Measurements from ENCODE around the gene ZNF697.

The ZNF697 gene

GRCh38 chr1:119662034-119662437, 14.0 kb upstream of the ZNF697 start:
- no peak for DNase-seq

GRCh38 chr1:119660253-119661083, 12.4 kb upstream of the ZNF697 start:
- DNase-seq = no peak

GRCh38 chr1:119659628-119660027, 11.6 kb upstream of the ZNF697 start:
- no peak for DNase-seq

DNA sequence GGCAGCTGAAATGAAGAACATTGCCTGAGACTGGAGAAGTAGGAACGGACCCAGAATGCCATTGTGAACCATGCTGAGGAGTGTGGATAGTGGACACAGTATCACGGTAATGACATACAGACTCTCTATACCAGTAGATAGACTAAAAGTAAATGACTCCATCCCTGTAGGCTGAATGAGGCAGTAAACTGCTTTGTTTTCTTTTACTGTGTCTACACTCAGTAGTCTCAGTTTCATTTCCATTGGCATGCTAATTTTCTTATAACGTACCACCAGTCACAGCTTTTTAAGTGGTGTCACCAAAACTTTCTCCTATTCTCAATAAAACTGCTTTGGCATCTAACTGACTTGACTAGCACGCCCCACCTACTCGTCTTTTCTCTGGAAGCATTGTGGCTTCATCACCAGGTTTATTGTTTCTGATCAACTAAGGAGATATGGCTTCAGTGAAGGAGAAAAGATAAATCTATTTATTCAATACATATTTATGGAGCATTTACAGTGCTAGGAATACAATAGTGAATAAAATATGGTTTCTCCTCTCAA, 8.4 kb upstream of the ZNF697 start:
- DNase-seq = no peak

- DNase-seq = no peak
Measured at GRCh38 chr1:119655154-119655553, 7.1 kb upstream of the ZNF697 start.

DNA sequence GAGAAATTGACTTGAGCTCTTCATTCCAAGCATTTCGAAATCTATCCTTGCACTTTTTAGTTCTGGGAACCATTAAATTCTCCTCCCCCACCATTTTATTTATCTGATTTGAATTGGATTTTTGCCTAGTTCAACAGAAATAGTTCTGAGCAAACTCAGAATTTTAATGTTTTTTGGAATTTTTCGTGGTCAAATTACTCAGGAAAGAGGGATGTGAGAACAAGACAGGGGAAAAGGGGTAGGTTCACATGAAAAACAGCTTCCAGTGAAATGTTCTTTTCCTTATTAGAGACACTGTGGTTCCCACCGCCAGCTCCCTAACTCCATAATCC, 5.7 kb upstream of the ZNF697 start:
- DNase-seq = no peak

DNA sequence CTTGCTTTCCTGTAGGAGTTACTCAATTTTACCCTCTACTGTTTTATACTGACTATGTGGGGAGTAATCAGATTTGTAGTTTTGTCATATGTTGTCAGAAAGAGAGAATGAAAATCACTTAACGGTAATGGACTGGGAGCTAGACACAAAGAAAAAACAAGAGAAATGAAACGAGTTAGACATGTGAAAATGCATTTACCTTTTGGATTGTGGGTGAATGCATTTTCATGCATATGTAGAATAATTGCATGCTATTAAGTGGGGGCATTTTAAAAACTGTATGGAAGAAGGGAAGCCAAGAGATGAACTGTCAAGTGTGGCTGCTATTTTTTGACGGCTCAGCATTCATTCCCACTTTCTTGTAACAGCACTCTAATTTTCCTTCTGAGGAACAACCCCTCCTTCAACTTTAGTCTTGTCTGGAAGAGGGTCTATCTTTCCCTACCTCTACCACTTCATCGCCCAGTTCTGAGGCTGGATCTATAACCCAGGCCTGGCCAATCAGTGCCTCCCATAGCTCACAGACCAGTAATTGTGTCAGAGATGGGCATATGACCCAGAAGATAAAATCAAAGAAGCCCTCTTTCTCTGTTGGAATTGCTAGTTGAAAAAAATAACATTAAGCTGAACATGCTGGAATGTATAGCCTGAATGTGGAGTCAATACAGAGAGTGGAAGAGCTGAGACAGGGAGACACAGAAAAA, 5.2 kb upstream of the ZNF697 start:
- DNase-seq = no peak

- DNase-seq = no peak
Measured at GRCh38 chr1:119652587-119652986, 4.5 kb upstream of the ZNF697 start.

- DNase-seq = no peak
Measured at GRCh38 chr1:119651641-119652040, 3.6 kb upstream of the ZNF697 start.

GRCh38 chr1:119651133-119651532, 3.1 kb upstream of the ZNF697 start:
- no peak for DNase-seq

DNA sequence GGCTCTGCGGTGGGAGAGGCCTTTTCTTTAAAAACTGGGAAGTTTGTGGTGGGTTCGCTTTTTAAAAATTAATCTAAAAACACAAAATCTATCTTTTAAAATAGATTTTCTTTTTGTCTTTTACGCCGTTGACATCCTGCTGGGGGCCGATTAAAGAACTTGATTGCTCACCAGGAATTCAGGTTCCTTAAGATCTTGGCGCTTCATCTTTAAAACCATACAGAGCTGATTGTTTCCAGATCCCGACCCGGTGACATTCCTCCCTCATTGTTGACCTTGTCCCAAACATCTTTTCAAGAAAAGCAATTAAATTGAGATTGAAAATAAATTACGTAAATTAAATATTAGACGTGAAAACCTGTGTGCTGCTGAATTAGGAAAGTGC, 546 bp upstream of the ZNF697 start:
- no peak for DNase-seq

- DNase-seq = no peak
Measured at GRCh38 chr1:119647228-119647733, 785 bp downstream of the ZNF697 start.

- DNase-seq = no peak
Measured at GRCh38 chr1:119646521-119647227, 1.4 kb downstream of the ZNF697 start.

- no peak for DNase-seq
Measured at GRCh38 chr1:119639109-119639508, 9.0 kb downstream of the ZNF697 start.

GRCh38 chr1:119637710-119638109, 10.4 kb downstream of the ZNF697 start:
- DNase-seq = no peak

GRCh38 chr1:119636491-119637089, 11.5 kb downstream of the ZNF697 start:
- no peak for DNase-seq

GRCh38 chr1:119635811-119636390, 12.2 kb downstream of the ZNF697 start:
- no peak for DNase-seq

GRCh38 chr1:119634016-119634415, 14.1 kb downstream of the ZNF697 start:
- DNase-seq = no peak

DNA sequence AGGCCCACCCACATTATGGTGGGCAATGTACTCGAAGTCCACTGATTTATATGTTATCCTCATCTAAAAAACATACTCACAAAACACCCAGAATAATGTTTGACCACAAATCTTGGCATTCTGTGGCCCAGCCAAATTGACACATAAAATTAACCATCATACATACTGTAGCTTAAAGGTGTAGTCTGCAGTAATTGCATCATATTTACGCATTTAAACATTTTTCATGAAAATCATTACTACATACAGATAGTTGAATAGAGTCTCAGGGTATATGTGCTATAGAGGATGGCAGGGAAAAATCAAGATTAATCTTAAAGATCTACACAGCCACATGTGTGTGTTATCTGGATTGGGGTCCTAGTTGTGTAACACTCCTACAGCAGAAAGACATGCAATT, 14.5 kb downstream of the ZNF697 start:
- no peak for DNase-seq

DNA sequence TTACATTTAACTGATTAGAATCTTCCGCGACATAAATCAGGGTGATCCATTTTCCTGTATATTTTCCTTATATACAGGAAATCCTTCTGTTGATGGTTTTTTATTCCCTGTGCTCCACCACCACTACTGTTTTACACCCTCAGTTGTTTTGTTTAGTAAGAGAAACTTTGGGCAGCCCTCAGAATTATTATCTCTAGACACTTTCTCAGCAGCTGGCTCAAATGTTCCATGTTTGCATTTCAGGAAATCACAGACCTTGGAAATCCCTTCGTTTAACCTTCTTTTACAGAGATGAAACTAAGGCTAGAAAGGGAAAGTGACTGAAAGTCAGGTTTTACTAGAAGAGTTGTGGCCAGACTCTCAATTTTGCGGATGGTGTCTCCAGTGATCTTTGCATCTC, 15.2 kb downstream of the ZNF697 start:
- DNase-seq = no peak

DNA sequence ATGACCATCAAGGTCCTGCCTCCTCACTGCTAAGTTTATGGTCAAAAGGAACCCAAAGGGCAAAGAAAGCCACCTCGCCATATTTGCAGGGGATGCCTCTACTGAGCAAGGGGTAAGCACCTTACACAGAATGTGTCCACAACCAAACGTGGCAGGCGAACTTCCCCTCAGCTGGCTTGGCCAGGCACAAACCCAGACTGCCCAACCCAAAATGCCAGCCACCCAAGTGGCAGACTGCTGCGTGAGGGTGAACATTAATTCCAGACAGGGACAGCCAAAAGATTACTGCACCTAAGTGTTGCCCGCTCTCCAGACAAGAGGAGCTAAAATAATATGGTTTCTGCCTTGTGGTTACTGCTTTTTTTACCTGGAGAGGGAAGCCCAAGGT, 16.0 kb downstream of the ZNF697 start:
- DNase-seq = no peak

- no peak for DNase-seq
Measured at GRCh38 chr1:119631433-119632102, 16.5 kb downstream of the ZNF697 start.
